Testis (tissue), 3 donors: ENCODE measurements around the gene BDKRB1. TPM values are rescaled to one million over a fixed set of nuclear protein-coding genes. Genes with fewer than 3 reads are reported as not detected.

ENCODE experiments used
- DNase-seq: peaks from one replicate; pipeline ENCODE4 v3.0.0-alpha.2; 2019
- H3K27ac ChIP-seq, 2 donors: fragments of 200-600 bp; sonication (generic); one replicate each; pipeline ENCODE4 v1.5.1; 2019
- H3K27me3 ChIP-seq: fragments of 200-600 bp; sonication (generic); one replicate; pipeline ENCODE4 v1.5.1; 2019
- H3K36me3 ChIP-seq: fragments of 200-600 bp; sonication (generic); one replicate; pipeline ENCODE4 v1.5.1; 2017; ENCODE audit warnings: low read depth; ENCODE audit errors: missing control alignments
- H3K4me1 ChIP-seq: fragments of 200-600 bp; sonication (generic); one replicate; pipeline ENCODE4 v1.5.1; 2019
- H3K4me3 ChIP-seq, 2 donors: fragments of 200-600 bp; sonication (generic); one replicate each; pipeline ENCODE4 v1.5.1; 2017 to 2019
- H3K9me3 ChIP-seq: fragments of 200-600 bp; sonication (generic); one replicate; pipeline ENCODE4 v1.5.1; 2017
- CTCF ChIP-seq, 3 experiments: fragments of 450-650 bp in 2 of 3; fragments of 200-600 bp in 1 of 3; sonication (generic) in 1 of 3; IDR thresholded peaks; one replicate each; pipeline ENCODE4 v1.5.1; 2016 to 2019; ENCODE audit warnings: antibody characterized with exemption in 3 of 3, mild to moderate bottlenecking in 2 of 3, moderate library complexity in 1 of 3
- POLR2A ChIP-seq: fragments of 450-650 bp; IDR thresholded peaks from one replicate; pipeline ENCODE4 v1.6.1; 2017; ENCODE audit warnings: antibody characterized with exemption, mild to moderate bottlenecking, moderate library complexity
- WGBS, 2 donors: methylation state at CpG; one replicate each; pipeline ENCODE4 v1.1.5; 2018; 5-methylcytosine and 5-hydroxymethylcytosine counted together
- intact Hi-C: fragments of 100-400 bp; cut with DNase I; formaldehyde crosslinking; loops from one replicate; pipeline ENCODE4 v1.15.1; 2023; ENCODE audit warnings: low total_unique reads
- polyA plus RNA-seq: library from polyadenylated mRNA; stranded (reverse); fragments of 350-450 nt; fragmentation: Illumina TruSeq; extraction: RNeasy Lipid Tissue Mini Kit (QIAGEN cat#74804); gene quantifications from one replicate; pipeline ENCODE4 v1.2.3, GENCODE V29; 2014; ENCODE audit warnings: low read depth, low replicate concordance; ENCODE audit not compliant: insufficient read depth
- total RNA-seq, 2 donors: library from RNA; depleted of rRNA; stranded (reverse); fragments of >200 nt; gene quantifications; one replicate each; pipeline ENCODE4 v1.2.3, GENCODE V29; 2016

Gene BDKRB1
- total and polyA plus RNA-seq, 3 donors from 2014 or later = 3.3 to 4.9 (median 3.4) TPM

- Histone ChIP-seq H3K4me1 (no peaks in the 10 kb centered on the region), H3K9me3 (no peaks in the 10 kb centered on the region), H3K36me3 (no peaks in the 10 kb centered on the region), H3K4me3 (no peak overlapping the region), H3K27ac (no peak overlapping the region), H3K27me3 (no peaks in the 10 kb centered on the region)
- no peak for DNase-seq
- intact Hi-C loops = no loop called here
- 88 to 92% methylated on average over 10 of the region's 10 CpGs for WGBS, 2 donors
- TF ChIP-seq CTCF (IDR thresholded peaks at IDR 0.05) (no peak), POLR2A (no peak)
Observed at GRCh38 chr14:96269359-96269710, 13.3 kb downstream of the BDKRB1 start.

GRCh38 chr14:96270565-96271420 is 14.8 kb downstream of the BDKRB1 start:
- H3K36me3 ChIP-seq = no peaks in the 10 kb centered on the region
- H3K27me3 ChIP-seq = no peaks in the 10 kb centered on the region
- H3K4me1 ChIP-seq = peaks cover 6% of the 10 kb centered on the region
- intact Hi-C loops = loop anchor here (5.0 kb wide), 1 partner anchor 168 kb away; no protein-coding TSS in a partner anchor
- no peak overlapping the region for H3K4me3 ChIP-seq
- TF ChIP-seq POLR2A (no peak), CTCF (IDR thresholded peaks at IDR 0.05) (no peak)
- H3K27ac ChIP-seq = no peak overlapping the region
- 89 to 92% methylated on average over 8 of the region's 8 CpGs for WGBS, 2 donors
- DNase-seq = no peak
- H3K9me3 ChIP-seq = no peaks in the 10 kb centered on the region

DNA sequence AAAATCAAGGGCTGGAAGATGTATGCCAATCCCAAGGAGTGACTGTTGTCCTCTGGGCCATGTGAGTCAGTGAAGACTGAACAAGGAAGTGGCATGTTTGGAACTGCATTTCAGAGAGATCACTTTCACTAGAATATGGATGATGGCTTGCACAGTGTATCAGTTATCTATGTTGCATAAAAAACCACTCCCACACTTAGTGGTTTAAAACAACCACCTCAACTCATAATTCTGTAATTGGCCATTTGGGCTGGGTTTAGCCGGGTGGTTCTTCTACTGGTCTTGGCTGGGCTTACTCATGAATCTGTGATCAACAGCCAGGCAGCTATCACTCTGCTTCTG is 15.4 kb downstream of the BDKRB1 start:
- Histone ChIP-seq H3K36me3 (no peaks in the 10 kb centered on the region), H3K27me3 (no peaks in the 10 kb centered on the region), H3K9me3 (no peaks in the 10 kb centered on the region), H3K4me3 (no peak overlapping the region), H3K4me1 (peaks cover 6% of the 10 kb centered on the region), H3K27ac (no peak overlapping the region)
- no peak for DNase-seq
- TF ChIP-seq CTCF (IDR thresholded peaks at IDR 0.05) (no peak), POLR2A (no peak)
- WGBS, 2 donors = 100% methylated on average over 1 of the region's 1 CpG
- intact Hi-C loops = loop anchor here (5.0 kb wide), 1 partner anchor 169 kb away; no protein-coding TSS in a partner anchor

- Histone ChIP-seq H3K4me3 (no peak overlapping the region), H3K27ac (no peak overlapping the region), H3K27me3 (no peaks in the 10 kb centered on the region), H3K9me3 (no peaks in the 10 kb centered on the region), H3K36me3 (no peaks in the 10 kb centered on the region), H3K4me1 (peaks cover 6% of the 10 kb centered on the region)
- TF ChIP-seq POLR2A (no peak), CTCF (IDR thresholded peaks at IDR 0.05) (no peak)
- DNase-seq = no peak
- 25 to 38% methylated on average over 3 of the region's 3 CpGs for WGBS, 2 donors
- intact Hi-C loops = loop anchor here (5.0 kb wide), 1 partner anchor 171 kb away; no protein-coding TSS in a partner anchor
Observed at GRCh38 chr14:96272777-96273473, 16.9 kb downstream of the BDKRB1 start.
